ENCODE results near the gene PLA2G4F. TPM values are rescaled to one million over a fixed set of nuclear protein-coding genes. Genes with fewer than 3 reads are reported as not detected.

PLA2G4F gene
- total and polyA plus RNA-seq, 10 donors, result 0.03 TPM; not detected in 9

DNA sequence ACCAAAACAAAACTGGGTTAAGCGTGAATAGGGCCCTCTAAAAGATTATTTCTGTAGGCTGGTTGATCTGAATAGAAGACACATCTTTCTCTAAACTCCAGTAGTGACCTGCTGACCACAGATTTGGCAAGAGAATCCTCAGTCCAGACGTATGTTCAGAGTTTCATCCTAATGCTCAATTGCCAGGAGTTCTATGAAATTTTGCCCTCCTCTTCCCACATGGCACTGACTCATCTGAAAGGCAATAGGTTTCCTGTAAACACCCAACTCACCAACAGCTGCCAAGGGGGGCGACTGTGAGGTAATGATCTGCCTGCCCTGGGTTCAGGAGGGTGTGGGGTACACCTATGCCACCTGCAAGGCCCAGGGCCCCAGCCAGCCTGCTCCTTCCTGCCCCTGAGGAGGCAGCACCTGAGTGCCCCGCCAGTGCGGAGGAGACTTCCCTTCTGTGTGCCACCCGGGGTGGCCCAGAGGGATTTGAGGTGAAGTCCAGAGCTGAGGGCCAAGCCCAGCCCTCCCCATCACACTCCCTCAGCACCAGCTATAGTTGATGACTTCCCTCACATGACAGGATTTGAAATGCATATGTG is 53.7 kb downstream of the PLA2G4F start:
- H3K4me1 ChIP-seq, result peaks cover 0 to 20% (median 5%) of the 10 kb centered on the region in 6 donors
- no peaks in the 10 kb centered on the region for H3K9me3 ChIP-seq
- no peaks in the 10 kb centered on the region for H3K36me3 ChIP-seq
- H3K27me3 ChIP-seq (replicated peaks in 1 of 7), result peaks cover 0 to 17% (median 0%) of the 10 kb centered on the region in 7 donors
- intact Hi-C loops (cut with DNase I; ENCODE audit: low total_unique reads), result no loop called here
- WGBS, 5 donors, result 58 to 72% (median 66%) methylated on average over 6 of the region's 6 CpGs
- DNase-seq, result peak; percentile 67
- H3K4me3 ChIP-seq, result no peak overlapping the region
- TF ChIP-seq POLR2AphosphoS5 (IDR thresholded peaks at IDR 0.05) (no peak), POLR2A (IDR thresholded peaks at IDR 0.05) (no peak)
- TF ChIP-seq, protein P1, sequence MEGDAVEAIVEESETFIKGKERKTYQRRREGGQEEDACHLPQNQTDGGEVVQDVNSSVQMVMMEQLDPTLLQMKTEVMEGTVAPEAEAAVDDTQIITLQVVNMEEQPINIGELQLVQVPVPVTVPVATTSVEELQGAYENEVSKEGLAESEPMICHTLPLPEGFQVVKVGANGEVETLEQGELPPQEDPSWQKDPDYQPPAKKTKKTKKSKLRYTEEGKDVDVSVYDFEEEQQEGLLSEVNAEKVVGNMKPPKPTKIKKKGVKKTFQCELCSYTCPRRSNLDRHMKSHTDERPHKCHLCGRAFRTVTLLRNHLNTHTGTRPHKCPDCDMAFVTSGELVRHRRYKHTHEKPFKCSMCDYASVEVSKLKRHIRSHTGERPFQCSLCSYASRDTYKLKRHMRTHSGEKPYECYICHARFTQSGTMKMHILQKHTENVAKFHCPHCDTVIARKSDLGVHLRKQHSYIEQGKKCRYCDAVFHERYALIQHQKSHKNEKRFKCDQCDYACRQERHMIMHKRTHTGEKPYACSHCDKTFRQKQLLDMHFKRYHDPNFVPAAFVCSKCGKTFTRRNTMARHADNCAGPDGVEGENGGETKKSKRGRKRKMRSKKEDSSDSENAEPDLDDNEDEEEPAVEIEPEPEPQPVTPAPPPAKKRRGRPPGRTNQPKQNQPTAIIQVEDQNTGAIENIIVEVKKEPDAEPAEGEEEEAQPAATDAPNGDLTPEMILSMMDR (IDR thresholded peaks at IDR 0.05 in 8 of 11, conservative IDR thresholded peaks at IDR 0.05 in 3 of 11), result no peak
- H3K27ac ChIP-seq, result no peak overlapping the region

DNA sequence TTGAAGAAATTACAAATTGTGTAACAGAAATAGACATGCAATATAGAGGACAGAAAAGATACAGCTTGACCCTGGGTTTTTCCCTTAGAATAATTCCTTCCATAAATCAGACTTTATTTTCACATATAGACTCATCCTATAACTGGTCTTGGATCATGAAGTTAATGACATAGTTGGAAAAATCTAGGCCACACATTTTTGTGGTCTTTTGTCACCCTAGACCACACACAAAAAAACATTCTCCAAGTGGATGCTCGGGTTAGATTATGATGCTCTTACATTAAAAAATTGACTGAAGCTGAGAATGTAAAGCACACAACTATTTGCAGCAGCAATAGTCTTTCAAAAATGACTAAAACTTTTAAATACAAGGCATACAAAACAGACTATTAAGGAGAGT is 54.6 kb downstream of the PLA2G4F start:
- H3K4me3 ChIP-seq, result no peak overlapping the region
- no peak overlapping the region for H3K27ac ChIP-seq
- peaks cover 0 to 11% (median 0%) of the 10 kb centered on the region in 7 donors for H3K27me3 ChIP-seq (replicated peaks in 1 of 7)
- no peaks in the 10 kb centered on the region for H3K9me3 ChIP-seq
- no peak for DNase-seq
- no peaks in the 10 kb centered on the region for H3K36me3 ChIP-seq
- H3K4me1 ChIP-seq, result peaks cover 0 to 20% (median 5%) of the 10 kb centered on the region in 6 donors
- 70 to 91% (median 83%) methylated on average over 1 of the region's 1 CpG for WGBS, 5 donors
- no peak for TF ChIP-seq POLR2AphosphoS5 (IDR thresholded peaks at IDR 0.05)
- TF ChIP-seq, protein P1 (IDR thresholded peaks at IDR 0.05 in 8 of 11, conservative IDR thresholded peaks at IDR 0.05 in 3 of 11), result no peak
- TF ChIP-seq POLR2A (IDR thresholded peaks at IDR 0.05), result no peak
- intact Hi-C loops (cut with DNase I; ENCODE audit: low total_unique reads), result no loop called here

DNA sequence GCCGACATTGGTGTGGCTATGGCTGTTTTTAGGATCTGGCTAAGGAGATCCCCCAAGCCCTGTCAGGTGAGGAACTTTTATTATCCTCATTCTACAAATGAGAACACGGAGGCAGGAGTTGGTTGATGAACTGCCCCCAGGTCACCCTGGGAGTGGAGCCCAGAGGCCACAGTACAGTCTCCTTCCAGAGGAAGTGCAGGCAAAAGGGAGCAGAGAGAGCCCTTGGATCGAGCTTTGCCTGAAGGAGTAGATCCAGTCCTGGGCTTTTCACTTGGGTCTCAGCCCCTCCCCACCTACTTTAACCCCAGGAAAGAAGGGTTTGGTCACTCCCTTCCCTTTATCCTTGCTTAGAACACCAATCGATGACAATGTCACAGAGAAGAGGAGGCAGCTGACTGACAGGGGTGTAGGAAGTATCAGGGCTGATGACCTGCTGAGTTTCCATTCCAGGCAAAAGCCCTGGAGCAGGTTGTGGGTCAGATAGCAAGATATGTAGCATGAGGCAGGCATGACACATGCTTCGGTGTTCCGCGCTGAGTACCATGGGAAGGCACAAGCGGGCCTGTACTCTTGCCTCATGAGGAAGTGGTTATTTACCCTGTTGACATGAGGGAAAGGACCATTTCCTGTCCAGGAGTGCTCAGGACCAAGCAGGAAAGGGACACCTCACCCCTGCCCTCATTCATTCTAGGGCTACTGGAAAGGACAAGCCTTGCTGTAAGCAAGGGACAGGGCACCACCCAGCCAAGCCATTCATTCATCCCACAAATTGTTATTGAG is 56.2 kb downstream of the PLA2G4F start:
- no peak overlapping the region for H3K4me3 ChIP-seq
- H3K36me3 ChIP-seq, result no peaks in the 10 kb centered on the region
- TF ChIP-seq, protein P1 (IDR thresholded peaks at IDR 0.05 in 8 of 11, conservative IDR thresholded peaks at IDR 0.05 in 3 of 11), result no peak
- peak in 1 of 3 donors; percentile 26 for TF ChIP-seq POLR2AphosphoS5 (IDR thresholded peaks at IDR 0.05)
- DNase-seq, result peak; percentile 73
- WGBS, 5 donors, result 38 to 57% (median 55%) methylated on average over 8 of the region's 8 CpGs
- peaks cover 0 to 12% (median 5%) of the 10 kb centered on the region in 6 donors for H3K4me1 ChIP-seq
- H3K27me3 ChIP-seq (replicated peaks in 1 of 7), result peaks cover 0 to 13% (median 0%) of the 10 kb centered on the region in 7 donors
- H3K27ac ChIP-seq, result peak overlapping the region in 1 of 8 donors; percentile 61
- intact Hi-C loops (cut with DNase I; ENCODE audit: low total_unique reads), result no loop called here
- H3K9me3 ChIP-seq, result no peaks in the 10 kb centered on the region

DNA sequence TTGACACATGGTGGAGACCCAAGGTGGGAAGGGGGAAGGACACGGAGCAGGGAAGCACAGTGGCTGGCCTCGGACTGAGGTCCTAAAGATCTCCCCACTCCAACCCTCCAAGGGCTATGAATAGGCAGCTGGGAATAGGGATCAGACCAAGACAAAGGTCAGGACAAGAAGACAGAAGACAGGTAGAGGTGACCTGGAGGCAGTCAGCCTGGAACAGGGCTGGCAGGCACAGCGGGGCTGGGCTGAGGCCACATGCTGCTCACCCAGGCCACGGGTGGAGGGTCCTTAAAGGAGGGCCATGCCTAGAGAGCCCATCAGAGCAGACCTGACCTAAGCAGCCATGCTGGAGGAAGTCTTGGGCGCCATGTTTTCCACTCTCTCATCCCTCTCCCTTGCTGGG is 59.4 kb downstream of the PLA2G4F start:
- intact Hi-C loops (cut with DNase I; ENCODE audit: low total_unique reads), result no loop called here
- Histone ChIP-seq H3K27ac (no peak overlapping the region), H3K4me3 (no peak overlapping the region), H3K4me1 (peaks cover 0 to 12% (median 5%) of the 10 kb centered on the region in 6 donors), H3K27me3 (replicated peaks in 1 of 7) (peaks cover 0 to 15% (median 0%) of the 10 kb centered on the region in 7 donors), H3K36me3 (no peaks in the 10 kb centered on the region), H3K9me3 (no peaks in the 10 kb centered on the region)
- DNase-seq, result no peak
- WGBS, 5 donors, result 82 to 95% (median 85%) methylated on average over 5 of the region's 5 CpGs
- TF ChIP-seq, protein P1 (IDR thresholded peaks at IDR 0.05 in 8 of 11, conservative IDR thresholded peaks at IDR 0.05 in 3 of 11), result no peak
- TF ChIP-seq POLR2AphosphoS5 (IDR thresholded peaks at IDR 0.05) (no peak), POLR2A (IDR thresholded peaks at IDR 0.05) (no peak)
